ENCODE results near the gene C1orf87.

C1orf87 gene, protein sequence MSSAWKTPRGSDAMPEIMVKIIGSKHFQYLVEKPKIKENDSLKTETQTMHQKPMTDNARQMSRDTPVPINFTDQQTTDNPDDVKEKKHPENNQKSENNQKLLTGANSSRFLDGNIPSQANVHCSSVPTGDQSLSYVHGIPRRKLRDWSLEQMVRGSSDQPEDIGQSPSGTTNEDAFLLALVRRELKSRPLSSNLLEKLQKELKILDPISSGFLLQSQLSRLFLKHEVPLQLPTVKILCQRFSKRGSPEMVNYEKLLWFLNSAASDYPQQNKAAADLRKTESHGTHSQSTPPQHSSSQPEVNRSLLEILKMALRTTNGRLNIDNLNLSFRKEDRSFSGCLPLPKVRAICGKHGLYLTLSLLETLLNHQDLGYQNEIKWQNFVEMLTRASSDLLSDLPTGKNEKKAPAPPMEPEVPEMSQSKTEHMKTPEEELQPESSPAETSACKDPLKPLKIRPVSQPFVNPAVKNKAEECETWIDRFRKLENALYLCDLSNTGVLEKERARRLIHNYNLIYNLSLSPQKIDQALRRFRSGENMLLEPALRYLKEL

DNA sequence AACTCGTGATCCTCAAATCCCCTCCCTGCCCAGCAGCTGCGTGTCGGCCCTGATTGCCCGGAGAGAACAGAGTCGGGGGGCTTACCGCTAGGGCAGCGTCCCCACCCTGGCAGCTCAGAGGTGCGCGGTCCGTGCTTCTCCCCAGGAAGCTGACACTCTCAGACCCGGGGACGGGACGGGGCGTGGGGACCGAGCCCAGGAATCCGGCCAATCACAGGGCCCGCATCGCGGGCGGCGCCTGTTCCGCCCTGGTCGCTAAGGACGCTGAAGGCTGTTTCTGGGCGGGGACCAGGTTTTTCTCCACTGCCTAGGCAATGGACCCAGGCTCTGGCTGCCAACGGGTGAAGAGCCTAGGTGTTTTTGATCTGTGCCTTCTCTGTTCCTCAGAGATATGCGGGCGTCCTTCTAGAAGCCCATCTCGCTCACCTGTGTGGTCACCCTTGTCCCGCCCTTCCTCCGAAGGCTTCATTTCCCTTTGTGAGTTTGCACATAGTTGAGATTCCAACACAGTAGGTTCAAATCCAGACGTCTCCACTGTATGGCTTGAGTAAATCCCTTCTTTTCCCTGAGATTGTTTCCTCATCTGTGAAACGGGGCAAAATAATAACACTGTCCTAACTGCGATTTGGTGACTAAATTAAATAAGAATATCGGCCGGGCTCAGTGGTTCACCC is at the start of gene C1orf87:
Gene C1orf87 (minus strand): TSS at position 166 of the 674 bp plus-strand sequence. CDS start 1,127 bp downstream, outside the sequence.
- DNase-seq (ENCODE audit: low read depth in 2 of 2), result no peak

DNA sequence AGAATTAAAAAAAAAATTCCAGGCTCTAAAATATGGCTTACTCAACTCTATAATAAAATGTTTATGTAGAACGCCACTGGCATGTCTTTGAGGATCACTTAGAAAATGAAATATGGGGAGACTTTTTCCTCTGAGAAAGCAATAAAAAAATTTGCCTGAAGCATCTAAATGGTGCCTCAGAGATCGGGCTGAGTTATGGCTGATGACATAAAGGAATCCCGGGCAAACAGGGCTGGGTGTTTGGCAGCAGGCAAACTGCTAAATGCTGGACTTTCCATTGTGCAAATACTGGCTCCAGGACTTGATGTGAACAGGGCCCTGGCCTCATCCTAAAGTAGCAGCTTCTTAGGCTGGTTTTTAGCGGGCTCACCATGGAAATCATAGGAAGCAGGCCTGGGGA is 44.5 kb upstream of the C1orf87 start:
- no peak for DNase-seq (ENCODE audit: low read depth in 2 of 2)

DNA sequence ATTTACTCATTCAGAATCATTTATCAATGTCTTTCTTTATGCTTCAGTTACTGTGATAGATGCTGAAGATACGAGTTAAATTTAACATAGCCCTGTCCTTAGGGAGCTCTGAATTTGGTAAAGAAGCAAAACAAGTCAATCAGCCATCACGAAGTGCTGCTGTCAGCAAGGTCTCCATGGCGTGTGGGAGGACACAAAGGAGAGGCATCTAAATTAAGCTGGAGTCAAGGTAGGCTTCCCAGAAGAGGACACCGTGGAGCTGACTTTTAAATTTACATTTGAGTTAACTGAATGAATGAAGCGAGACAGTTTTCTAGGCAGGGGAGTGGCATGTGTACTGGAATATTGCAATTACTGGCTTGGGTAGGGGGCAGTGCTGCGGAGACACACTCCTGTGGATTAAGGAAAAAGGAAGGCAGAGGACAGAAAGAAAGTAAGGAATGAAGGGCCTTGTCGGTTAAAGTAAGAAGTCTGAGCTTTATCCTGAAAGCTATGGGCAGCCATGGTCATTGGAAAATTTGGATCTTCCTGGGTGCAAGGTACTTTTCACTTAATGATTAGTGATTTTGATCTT is 41.3 kb upstream of the C1orf87 start:
- DNase-seq (ENCODE audit: low read depth in 2 of 2), result no peak

DNA sequence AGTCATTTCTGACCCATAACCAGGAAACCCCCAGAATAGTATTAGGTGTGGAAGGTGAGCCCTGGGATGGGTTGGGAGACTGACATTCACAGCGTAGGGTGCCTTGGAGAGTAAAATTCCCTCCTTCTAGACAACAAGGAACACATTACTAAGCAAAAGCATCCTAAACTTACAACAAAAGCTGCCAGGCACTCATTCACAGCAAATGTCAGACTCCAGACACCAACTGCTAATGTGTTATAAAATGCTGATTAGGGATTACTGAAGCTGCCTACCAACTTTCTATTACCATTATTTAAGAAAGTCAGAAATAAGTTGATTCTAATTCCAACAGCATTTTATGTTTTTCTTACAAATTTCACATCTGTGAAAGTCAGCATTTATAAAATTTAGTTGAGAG is 40.0 kb upstream of the C1orf87 start:
- DNase-seq (ENCODE audit: low read depth in 2 of 2), result no peak

DNA sequence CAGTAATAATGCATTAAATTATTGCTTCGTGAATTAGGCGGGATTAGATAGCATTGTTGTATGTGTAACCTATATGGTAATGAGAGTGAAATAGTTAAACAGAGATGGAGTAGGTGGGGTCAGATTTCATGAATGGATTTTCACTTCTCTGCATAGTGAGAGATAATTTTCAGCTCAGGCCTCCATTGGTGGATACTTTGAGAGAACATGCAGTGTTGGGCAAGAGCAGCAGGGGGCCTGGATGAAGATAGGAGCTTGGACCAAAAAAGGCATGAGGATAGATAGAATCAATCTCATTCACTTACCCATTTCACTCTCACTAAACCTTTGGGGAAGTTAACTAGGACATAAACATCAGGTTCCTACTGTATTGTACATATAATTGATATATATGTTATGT is 39.5 kb upstream of the C1orf87 start:
- DNase-seq (ENCODE audit: low read depth in 2 of 2), result no peak

DNA sequence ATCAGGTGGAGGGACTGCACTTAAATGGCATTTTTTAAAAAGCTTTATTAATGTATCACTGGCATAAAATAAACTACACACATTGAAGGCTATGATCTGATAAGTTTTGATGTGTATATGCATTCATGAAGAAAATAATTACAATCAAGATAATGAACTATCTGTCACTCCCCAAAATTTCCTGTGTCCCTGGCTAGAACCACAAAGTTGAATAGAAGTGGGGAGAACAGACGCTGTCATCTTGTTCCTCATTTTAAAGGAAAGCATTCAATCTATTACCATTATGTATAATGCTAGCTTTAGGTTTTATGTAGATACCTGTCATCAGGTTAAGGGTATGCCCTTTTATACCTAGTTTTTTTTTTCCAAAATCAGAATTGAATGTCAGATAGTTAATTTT is 38.1 kb upstream of the C1orf87 start:
- no peak for DNase-seq (ENCODE audit: low read depth in 2 of 2)

DNA sequence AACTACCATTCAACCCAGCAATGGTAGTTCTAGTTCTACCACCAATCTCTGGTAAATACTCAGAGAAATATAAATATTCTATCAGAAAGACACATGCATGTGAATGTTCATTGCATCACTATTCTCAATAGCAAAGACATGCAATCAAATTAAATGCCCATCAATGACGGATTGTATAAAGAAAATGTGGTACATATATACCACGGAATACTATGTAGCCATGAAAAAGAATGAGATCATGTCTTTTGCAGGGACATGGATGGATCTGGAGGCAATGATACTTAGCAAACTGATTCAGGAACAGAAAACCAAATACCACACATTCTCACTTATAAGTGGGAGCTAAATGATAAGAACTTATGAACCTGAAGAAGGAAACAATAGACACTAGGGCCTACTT is 37.5 kb upstream of the C1orf87 start:
- no peak for DNase-seq (ENCODE audit: low read depth in 2 of 2)

DNA sequence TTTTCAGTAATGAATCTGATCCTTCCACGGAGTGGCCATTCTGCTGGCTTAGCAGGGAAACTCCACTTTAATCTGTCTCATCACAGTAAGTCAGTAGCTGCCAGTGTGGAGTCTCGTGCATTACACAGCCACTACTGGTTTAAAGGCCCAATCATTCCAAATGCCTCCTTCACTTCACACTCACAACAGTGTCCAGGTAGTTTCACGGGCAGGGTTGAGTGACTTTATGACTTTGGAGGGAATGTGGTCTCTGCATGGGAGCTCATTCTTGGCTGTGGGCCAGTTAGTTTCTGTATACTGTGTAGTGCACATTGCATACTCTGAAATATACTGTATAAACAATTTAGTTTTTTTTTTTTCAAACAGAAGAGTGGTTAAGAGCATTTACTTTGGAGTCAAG is 34.6 kb upstream of the C1orf87 start:
- DNase-seq (ENCODE audit: low read depth in 2 of 2), result no peak

DNA sequence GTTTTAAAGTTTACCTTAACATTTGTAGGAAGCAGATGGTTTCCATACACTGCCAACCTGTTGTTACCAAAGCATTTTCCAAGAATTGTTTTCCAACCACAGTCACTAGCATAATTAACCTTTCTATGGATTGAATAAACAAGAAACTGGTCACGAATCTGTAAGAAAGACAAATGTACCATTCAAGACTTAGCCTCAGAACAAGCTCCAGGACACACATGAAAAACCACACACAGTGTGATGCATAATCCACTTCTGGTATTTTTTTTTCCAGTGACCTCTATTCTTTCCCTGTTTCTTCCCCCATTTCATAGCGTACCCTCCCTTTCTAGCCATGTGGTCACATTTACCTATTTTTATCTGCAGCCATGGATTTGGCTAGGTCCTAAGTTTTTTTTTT is 29.6 kb upstream of the C1orf87 start:
- DNase-seq (ENCODE audit: low read depth in 2 of 2), result no peak

DNA sequence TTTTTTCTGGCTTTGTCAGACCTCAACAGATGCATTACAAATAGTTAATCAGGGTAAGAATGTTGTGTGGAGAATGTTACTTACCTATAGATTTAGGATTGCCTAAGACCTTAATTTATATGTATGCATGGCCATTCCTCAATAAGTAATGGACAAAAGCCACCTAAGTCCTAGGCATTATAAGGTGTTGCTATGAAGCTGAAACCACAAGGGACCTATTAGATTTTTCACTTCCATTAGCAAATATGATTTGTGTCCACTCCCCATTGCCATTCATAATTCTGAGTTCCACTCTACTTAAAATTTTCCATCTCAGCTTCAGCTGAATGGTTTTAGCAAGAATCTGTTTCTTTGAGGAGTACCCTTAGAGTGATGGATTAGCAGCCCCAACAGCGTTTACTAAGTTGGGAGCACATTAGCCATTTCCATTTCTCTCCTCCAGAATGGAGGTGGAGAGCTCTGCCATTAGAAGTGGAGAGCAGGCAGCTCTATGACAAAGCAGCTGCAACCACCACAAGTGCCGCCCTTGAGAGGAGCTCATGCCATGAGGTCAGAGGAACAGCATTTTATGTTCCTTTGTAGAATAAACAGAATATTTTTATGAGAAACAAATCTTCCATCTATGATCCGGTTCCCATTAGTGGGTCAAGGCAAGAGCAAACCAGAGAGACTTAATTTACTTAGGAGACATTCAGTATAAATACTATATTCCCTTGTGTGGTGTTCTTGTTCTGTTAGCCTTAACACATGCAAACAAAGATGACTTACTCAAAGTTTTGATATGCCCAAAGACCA is 28.9 kb upstream of the C1orf87 start:
- DNase-seq (ENCODE audit: low read depth in 2 of 2), result no peak

DNA sequence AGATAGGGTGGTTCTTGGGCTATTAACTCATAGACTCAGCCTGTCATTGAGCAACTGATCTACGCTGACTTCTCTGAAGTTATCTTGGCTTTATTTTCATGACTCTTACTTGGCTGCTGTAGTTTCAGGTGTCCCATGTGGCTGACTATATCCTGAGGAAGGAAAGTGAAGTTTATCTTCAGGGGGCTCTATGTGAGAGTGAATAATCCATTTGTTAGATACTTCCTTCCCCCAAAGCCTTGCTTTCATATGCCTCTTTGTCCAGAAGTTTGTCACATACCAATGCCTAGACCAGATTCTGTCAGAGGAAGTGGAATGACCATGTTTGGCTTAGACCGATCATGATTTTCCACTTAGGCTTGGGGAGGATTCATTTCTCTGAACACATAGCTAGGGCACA is 27.9 kb upstream of the C1orf87 start:
- DNase-seq (ENCODE audit: low read depth in 2 of 2), result no peak

DNA sequence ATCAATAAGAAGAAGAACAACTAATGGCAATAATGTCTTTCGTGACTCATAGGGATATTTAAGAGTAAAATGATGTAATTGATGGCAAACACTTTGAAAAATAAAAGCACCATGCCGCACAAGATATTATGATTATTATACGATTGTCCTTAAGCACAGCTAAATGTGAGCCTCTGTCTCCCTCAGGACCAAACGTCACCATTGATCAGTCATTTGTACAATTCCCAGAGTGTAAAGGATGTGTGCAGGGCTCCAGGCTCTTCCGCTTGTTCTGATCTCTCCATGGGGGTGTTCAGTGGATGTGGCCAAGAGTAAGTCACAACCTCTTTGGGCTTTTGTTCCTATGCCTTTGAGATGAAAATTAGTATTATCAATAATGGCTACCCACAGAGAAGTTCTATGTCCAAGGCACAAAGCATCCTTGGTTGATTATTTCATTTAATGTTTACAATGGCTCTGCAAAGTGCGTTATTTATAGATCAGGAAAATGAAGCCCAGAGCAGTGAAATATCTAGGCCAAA is 17.7 kb upstream of the C1orf87 start:
- no peak for DNase-seq (ENCODE audit: low read depth in 2 of 2)

DNA sequence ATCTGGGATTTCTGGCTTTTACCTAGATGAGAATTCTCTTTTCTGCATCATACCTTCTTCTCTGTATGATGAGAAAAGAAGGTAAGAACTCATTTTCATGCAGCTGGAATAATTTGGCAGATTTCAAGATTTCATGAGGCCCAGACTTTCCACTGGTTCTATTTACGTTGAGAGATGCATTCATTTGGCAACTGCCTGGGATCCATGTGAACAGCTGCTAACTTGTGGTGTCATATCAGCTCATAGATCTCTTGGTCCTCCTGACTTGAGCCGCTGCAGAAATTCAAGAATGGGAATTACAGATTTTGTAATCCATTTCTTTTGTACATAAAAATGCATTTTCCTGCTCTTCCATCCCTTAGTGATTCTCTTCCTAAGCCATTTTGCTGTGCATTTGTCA is 17.1 kb upstream of the C1orf87 start:
- DNase-seq (ENCODE audit: low read depth in 2 of 2), result no peak

DNA sequence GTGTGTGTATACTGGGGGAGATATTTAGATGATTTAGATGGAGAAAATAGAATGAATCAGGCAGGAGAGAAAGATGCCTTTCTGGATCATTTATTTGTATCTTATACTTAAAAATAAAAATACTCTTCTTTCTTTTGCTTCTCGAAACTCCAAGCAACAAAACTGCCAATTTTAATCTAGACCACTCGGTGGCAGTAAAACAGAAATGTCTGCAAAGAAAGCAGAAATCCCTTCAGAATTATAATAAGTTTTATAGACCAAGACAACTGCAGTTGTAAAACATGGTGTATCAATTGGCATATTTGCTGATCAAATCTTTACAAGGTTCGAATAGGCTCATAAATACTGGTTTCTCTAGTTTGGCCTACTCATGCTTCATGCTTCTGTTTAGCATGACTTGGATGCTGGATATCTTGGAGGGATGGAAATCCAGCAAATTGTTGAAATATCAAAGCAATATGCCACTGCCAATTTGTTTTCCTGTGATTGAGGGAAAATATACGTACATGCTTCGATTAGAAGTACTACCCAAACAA is 15.1 kb upstream of the C1orf87 start:
- DNase-seq (ENCODE audit: low read depth in 2 of 2), result no peak

DNA sequence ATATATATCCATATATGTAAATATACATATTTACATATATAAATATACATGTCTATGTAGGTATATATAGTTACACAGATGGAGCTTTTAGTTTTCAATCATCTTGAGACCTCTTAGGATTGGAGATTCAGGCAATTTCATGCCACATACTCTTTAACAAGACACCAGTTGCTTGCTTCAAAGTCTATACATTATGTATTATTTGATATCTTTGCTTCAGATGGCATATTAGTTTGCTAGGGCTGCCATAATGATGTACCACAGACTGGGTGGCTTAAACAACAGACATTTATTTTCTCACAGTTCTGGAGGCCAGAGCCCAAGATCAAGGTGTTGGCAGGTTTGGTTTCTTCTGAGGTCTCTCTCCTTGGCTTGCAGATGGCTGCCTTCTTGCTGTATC is 14.1 kb upstream of the C1orf87 start:
- no peak for DNase-seq (ENCODE audit: low read depth in 2 of 2)

DNA sequence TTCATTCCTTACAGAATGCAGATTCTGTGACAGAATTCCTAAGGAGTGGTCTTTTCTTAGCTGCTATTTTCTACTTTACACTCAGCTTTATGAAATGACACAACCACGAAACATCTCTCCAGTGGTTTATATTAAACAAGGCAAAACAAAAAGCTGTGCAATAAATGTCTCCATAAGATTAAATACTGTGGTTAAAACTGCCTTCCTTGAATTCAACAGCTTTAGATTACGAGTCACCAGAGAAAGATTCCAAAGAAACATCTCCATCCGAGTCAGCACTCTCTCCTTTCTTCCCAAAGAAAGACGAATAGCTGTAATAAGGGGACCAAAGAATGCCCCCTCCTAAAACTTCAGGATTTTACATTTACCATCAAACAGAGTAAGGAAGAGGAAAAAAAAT is 4.6 kb upstream of the C1orf87 start:
- DNase-seq (ENCODE audit: low read depth in 2 of 2), result no peak

DNA sequence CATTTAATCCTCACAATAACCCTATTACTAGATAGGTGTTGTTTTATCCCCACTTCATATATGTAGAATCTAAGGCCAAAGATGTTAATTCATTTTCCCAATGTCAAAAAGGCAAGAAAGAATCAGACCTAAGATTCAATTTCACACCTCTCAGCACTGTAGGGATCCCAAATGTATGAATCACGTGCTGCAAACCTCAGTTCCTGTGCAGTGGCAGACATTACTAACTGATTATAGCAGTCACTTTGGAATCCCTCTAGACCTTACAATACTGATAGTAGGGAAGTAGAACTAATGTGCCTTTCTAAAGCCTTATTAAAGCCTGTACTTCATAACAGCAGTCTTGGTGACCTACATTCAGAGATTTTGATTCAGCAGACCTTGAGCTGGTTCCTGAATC is 2.3 kb downstream of the C1orf87 start:
- no peak for DNase-seq (ENCODE audit: low read depth in 2 of 2)

DNA sequence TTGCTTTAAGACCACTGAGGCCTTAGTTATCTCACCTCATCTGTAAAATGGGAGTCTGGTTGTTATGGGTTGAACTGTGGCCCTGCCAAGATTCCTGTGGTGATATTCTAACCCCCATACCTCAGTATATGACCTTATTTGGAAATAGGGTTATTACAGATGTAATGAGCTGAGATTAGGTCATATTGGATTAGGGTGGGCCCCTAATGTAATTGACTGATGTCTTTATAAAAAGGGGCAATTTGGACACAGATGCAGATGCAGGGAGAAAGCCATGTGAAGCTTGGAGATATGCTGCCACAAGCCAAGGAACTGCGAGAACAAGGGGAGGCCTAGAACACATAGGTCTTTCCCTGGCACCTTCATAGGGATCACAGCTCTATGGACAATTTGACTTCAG is 3.9 kb downstream of the C1orf87 start:
- no peak for DNase-seq (ENCODE audit: low read depth in 2 of 2)

DNA sequence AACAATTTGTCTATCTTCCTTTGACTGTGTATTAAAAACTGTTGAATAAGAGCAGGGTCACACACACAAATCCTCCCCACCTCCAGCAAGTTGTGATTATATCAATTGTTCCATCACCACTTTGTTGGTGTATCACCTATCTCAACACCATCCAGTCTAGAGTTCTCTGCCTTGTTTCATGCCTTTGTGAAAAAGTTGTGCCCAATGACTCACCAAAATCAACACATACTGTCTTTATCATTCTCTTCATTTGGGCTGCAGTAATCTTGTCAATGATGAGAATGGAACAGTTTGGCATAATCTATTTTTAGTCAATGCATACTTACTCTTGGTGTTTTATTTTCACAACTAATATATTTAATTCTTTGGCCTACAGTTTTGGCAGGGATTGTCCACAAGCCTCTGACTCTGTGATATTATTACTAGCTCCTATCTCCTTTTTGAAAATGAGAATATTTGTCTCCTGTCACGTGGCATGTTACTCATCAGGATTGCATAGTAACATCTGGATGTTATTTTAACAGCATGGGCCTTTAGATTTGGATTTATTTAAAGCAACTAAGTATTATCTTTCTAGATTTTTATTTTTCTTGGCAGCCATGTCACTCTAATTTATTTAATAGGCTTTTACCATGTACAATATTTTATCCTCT is 5.1 kb downstream of the C1orf87 start:
- DNase-seq (ENCODE audit: low read depth in 2 of 2), result no peak

DNA sequence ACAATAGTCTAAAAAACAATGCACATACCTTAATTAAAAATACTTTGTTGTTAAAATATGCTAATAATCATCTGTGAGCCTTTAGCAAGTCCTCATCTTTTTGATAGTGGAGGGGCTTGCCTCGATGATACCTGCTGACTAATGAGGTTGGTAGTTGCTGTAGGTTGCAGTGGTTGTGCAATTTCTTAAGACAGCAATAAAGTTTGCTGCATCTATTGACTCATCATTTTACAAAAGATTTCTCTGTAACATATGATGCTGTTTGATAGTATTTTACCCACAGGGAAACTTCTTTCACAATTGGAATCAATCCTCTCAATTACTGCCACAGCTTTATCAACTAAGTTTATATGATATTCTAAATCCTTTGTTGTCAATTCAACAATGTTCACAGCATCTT is 7.6 kb downstream of the C1orf87 start:
- no peak for DNase-seq (ENCODE audit: low read depth in 2 of 2)

DNA sequence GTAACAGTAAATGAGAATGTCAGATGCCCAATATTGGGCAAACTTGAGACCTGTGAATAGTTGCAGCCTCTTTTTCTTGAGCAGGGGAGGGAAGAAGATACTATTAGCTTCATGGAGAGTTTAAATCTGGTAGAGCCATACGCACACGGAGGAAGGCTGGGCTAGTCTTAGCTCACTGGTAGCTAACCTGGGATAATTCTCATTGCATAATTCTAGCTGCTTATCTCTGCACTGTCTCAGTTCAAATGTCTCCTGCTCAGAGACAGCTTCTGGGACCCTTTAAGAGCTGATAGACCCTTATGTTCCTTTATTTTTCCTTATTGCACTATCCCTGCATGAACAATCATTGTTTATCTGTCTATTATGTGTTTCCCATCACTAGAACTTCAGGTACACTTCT is 8.4 kb downstream of the C1orf87 start:
- no peak for DNase-seq (ENCODE audit: low read depth in 2 of 2)

All from stimulated activated CD4-positive, alpha-beta T cell treated with anti-CD3 and anti-CD28 coated beads, Interleukin-1b, Interleukin-23, amount 100 ng/mL, for 1 hour (primary cell).